Psoas muscle (tissue), 8 donors: ENCODE measurements around the gene ARHGEF4. TPM values are rescaled to one million over a fixed set of nuclear protein-coding genes. Genes with fewer than 3 reads are reported as not detected.

Experiments
- ATAC-seq, 4 donors: fragments of 200-7000 bp; cut with Tn5 transposase; one replicate each; pipeline ENCODE4 v1.9.1; 2020; ENCODE audit warnings: moderate library complexity in 3 of 4, mild to moderate bottlenecking in 2 of 4
- DNase-seq, 2 donors: peaks; one replicate each; pipeline ENCODE4 v3.0.0-alpha.2; 2020
- H3K27ac ChIP-seq: fragments of 200-600 bp; one replicate; pipeline ENCODE4 v1.8.0; 2022
- H3K27me3 ChIP-seq, 3 donors: fragments of 200-600 bp in 1 of 3; one replicate each; pipeline versions ENCODE4 v1.6.1 to v1.8.0; 2013 to 2022; ENCODE audit warnings: low read length in 2 of 3, mild to moderate bottlenecking in 2 of 3, moderate library complexity in 1 of 3; ENCODE audit not compliant: insufficient read depth in 3 of 3
- H3K36me3 ChIP-seq, 2 donors: fragments of 200-600 bp in 1 of 2; one replicate each; pipeline versions ENCODE4 v1.6.1 to v1.8.0; 2013 to 2022; ENCODE audit warnings: low read depth in 1 of 2, mild to moderate bottlenecking in 1 of 2, moderate library complexity in 1 of 2; ENCODE audit not compliant: insufficient read depth in 1 of 2
- H3K4me1 ChIP-seq: fragments of 200-600 bp; one replicate; pipeline ENCODE4 v1.8.0; 2022
- H3K4me3 ChIP-seq: fragments of 200-600 bp; one replicate; pipeline ENCODE4 v1.8.0; 2022; ENCODE audit warnings: mild to moderate bottlenecking
- H3K9me3 ChIP-seq: fragments of 200-600 bp; one replicate; pipeline ENCODE4 v1.8.0; 2022
- CTCF ChIP-seq: fragments of 200-600 bp; IDR thresholded peaks from one replicate; pipeline ENCODE4 v1.8.0; 2022; ENCODE audit warnings: antibody characterized with exemption
- WGBS, 3 donors: extraction: QIAGEN DNeasy Blood & Tissue Kit; methylation state at CpG; one replicate each; pipeline versions ENCODE4 v1.1.6 to v1.1.7; 2013; 5-methylcytosine and 5-hydroxymethylcytosine counted together
- intact Hi-C, 2 donors: fragments of 100-400 bp; cut with DNase I; formaldehyde crosslinking; loops; one replicate each; pipeline versions ENCODE4 v1.11.0 to v1.14.2; 2022
- polyA plus RNA-seq, 3 donors: library from polyadenylated mRNA; stranded (reverse); fragments of 200-250 nt; gene quantifications; one replicate each; pipeline ENCODE4 v1.2.3, GENCODE V29; 2013
- total RNA-seq, 4 donors: library from RNA; stranded (reverse); fragmentation: NEBNext Ultra II Directional in 2 of 4; extraction: Animal tissue kit (Norgen Biotek cat#: 25700) in 2 of 4; gene quantifications; one replicate each; pipeline versions ENCODE4 v1.2.1 to v1.2.4, GENCODE V29; 2021 to 2023
- donor health status: healthy with polysubstance abuse.
- donor health status: DM: no; HTN: no; CAD: no; lungs with moderate emphysema.
- donor health status: Bipolar disorder and iron deficiency.
- donor health status: healthy.
- donor health status: DM: yes; HTN: yes; CAD: no.
- donor health status: DM: no; HTN: no; CAD: no.
- donor health status: DM: no; HTN: no; CAD: no.
- donor health status: DM: yes; HTN: yes; CAD: no.

The ARHGEF4 gene
- total and polyA plus RNA-seq, 7 donors, result 0.63 to 6.9 (median 3.7) TPM

GRCh38 chr2:131035112-131035825 lies 198.6 kb downstream of the ARHGEF4 start:
- peaks cover 0 to 3% (median 0%) of the 10 kb centered on the region in 3 donors for H3K27me3 ChIP-seq
- no peak overlapping the region for H3K27ac ChIP-seq
- no peak for TF ChIP-seq CTCF
- H3K4me3 ChIP-seq, result peak overlapping the region; percentile 68
- no peaks in the 10 kb centered on the region for H3K36me3 ChIP-seq
- DNase-seq (no peak), ATAC-seq (peak in 3 of 4 donors; percentile 25 to 53 (median 29))
- no peaks in the 10 kb centered on the region for H3K4me1 ChIP-seq
- WGBS, 3 donors, result 12 to 25% (median 14%) methylated on average over 27 to 65 of the region's 65 CpGs
- intact Hi-C loops, result no loop called here
- no peaks in the 10 kb centered on the region for H3K9me3 ChIP-seq

GRCh38 chr2:131035826-131036231 lies 199.1 kb downstream of the ARHGEF4 start:
- ATAC-seq (peak in 1 of 4 donors; percentile 20), DNase-seq (no peak)
- no peak for TF ChIP-seq CTCF
- H3K4me3 ChIP-seq, result peak overlapping the region; percentile 68
- intact Hi-C loops, result no loop called here
- H3K9me3 ChIP-seq, result no peaks in the 10 kb centered on the region
- H3K27ac ChIP-seq, result no peak overlapping the region
- WGBS, 3 donors, result 54 to 78% (median 62%) methylated on average over 10 of the region's 10 CpGs
- H3K27me3 ChIP-seq, result peaks cover 0 to 3% (median 0%) of the 10 kb centered on the region in 3 donors
- H3K4me1 ChIP-seq, result no peaks in the 10 kb centered on the region
- no peaks in the 10 kb centered on the region for H3K36me3 ChIP-seq

- Histone ChIP-seq H3K27ac (no peak overlapping the region), H3K4me1 (peaks cover 4% of the 10 kb centered on the region), H3K9me3 (no peaks in the 10 kb centered on the region), H3K36me3 (peaks cover 0 to 2% of the 10 kb centered on the region in 2 donors), H3K27me3 (peaks cover 0 to 3% (median 0%) of the 10 kb centered on the region in 3 donors), H3K4me3 (no peak overlapping the region)
- no peak for TF ChIP-seq CTCF
- ATAC-seq (no peak), DNase-seq (no peak)
- intact Hi-C loops, result no loop called here
- 59 to 75% (median 67%) methylated on average over 6 of the region's 6 CpGs for WGBS, 3 donors
Observed at GRCh38 chr2:131036269-131036668, 199.6 kb downstream of the ARHGEF4 start.

GRCh38 chr2:131036696-131037397 lies 200.1 kb downstream of the ARHGEF4 start:
- intact Hi-C loops, result no loop called here
- H3K4me1 ChIP-seq, result peaks cover 5% of the 10 kb centered on the region
- WGBS, 3 donors, result 89 to 94% (median 94%) methylated on average over 11 of the region's 11 CpGs
- H3K36me3 ChIP-seq, result peaks cover 0 to 2% of the 10 kb centered on the region in 2 donors
- no peak overlapping the region for H3K27ac ChIP-seq
- no peak overlapping the region for H3K4me3 ChIP-seq
- peaks cover 0 to 3% (median 0%) of the 10 kb centered on the region in 3 donors for H3K27me3 ChIP-seq
- no peaks in the 10 kb centered on the region for H3K9me3 ChIP-seq
- DNase-seq, result no peak
- no peak for TF ChIP-seq CTCF
- no peak for ATAC-seq
